ENCODE data around the gene SOCS3.

GRCh38 chr17:78316867-78317789 is 42.7 kb downstream of the SOCS3 start:
- no peak for TF ChIP-seq CTCF (tag by site-specific recombination; IDR thresholded peaks at IDR 0.05)
- no peak for TF ChIP-seq ZNF837 (tag by site-specific recombination; IDR thresholded peaks at IDR 0.05)
- no peak for TF ChIP-seq ZNF311 (tag by site-specific recombination; IDR thresholded peaks at IDR 0.05; ENCODE audit: borderline replicate concordance)
- TF ChIP-seq KLF16 (tag by site-specific recombination; IDR thresholded peaks at IDR 0.05), result no peak
- no peak for TF ChIP-seq ZNF768 (tag by site-specific recombination; IDR thresholded peaks at IDR 0.05)
- no peak for TF ChIP-seq PBX3 (CRISPR knock-in tag; IDR thresholded peaks at IDR 0.05)
- TF ChIP-seq ZNF549 (tag by site-specific recombination; IDR thresholded peaks at IDR 0.05), result no peak
- TF ChIP-seq ZSCAN18 (tag by site-specific recombination; IDR thresholded peaks at IDR 0.05), result no peak
- TF ChIP-seq ZNF121 (tag by site-specific recombination; IDR thresholded peaks at IDR 0.05), result no peak
- TF ChIP-seq MYNN (tag by site-specific recombination; IDR thresholded peaks at IDR 0.05; ENCODE audit: borderline replicate concordance), result no peak
- TF ChIP-seq REST (tag by site-specific recombination; IDR thresholded peaks at IDR 0.05), result no peak
- no peak for TF ChIP-seq ZNF664 (tag by site-specific recombination; IDR thresholded peaks at IDR 0.05)
- no peak for TF ChIP-seq ZSCAN5A (tag by site-specific recombination; IDR thresholded peaks at IDR 0.05)
